Panc1 (cell line): ENCODE results near the gene MAFG. TPM values are rescaled to one million over a fixed set of nuclear protein-coding genes. Genes with fewer than 3 reads are reported as not detected.

ENCODE experiments used
- ATAC-seq: fragments of 200-7000 bp; cut with Tn5 transposase; 2 replicates; pipeline ENCODE4 v1.9.1; 2020; ENCODE audit warnings: mild to moderate bottlenecking, moderate library complexity
- BruUV-seq: library from RNA; stranded (reverse); fragments of 400-500 nt; replicated peaks from 2 replicates; lab custom pipeline; 2021; lab: Mats Ljungman, UMichigan
- CTCF ChIA-PET: fragments of 300-600 bp; sonication (Branson Sonifier 250); formaldehyde crosslinking; loops from one replicate; lab custom pipeline; 2022; ENCODE audit warnings: antibody characterized with exemption; lab: Charles Lee
- POLR2A ChIA-PET: fragments of 300-600 bp; sonication (Branson Sonifier 250); formaldehyde crosslinking; loops from one replicate; lab custom pipeline; 2022; ENCODE audit warnings: antibody characterized with exemption; lab: Charles Lee
- DNase-seq: peaks from one replicate; pipeline ENCODE4 v3.0.0-alpha.2; 2010; ENCODE audit warnings: low read depth, low spot score
- H3K27ac ChIP-seq: 2 replicates; pipeline ENCODE4 v1.5.1; 2011; ENCODE audit warnings: mild to moderate bottlenecking, low read length, inconsistent platforms
- H3K27me3 ChIP-seq: fragments of 200-500 bp; sonication (Bioruptor generic); 2 replicates; pipeline ENCODE4 v1.6.0; 2014; ENCODE audit warnings: low read length, inconsistent platforms; ENCODE audit not compliant: control insufficient read depth, insufficient read depth
- H3K36me3 ChIP-seq: fragments of 200-500 bp; sonication (Bioruptor generic); 2 replicates; pipeline ENCODE4 v1.5.1; 2014; ENCODE audit warnings: inconsistent platforms, mild to moderate bottlenecking, low read length, moderate library complexity; ENCODE audit not compliant: control insufficient read depth, insufficient read depth
- H3K4me1 ChIP-seq: 2 replicates; pipeline ENCODE4 v1.5.1; 2011; ENCODE audit warnings: inconsistent platforms, mild to moderate bottlenecking, low read length, moderate library complexity; ENCODE audit not compliant: control insufficient read depth, insufficient read depth
- H3K4me3 ChIP-seq, 2 experiments: 2 replicates each; pipeline ENCODE4 v1.5.1; 2011 to 2012; ENCODE audit warnings: low read depth in 2 of 2, low read length in 2 of 2, mild to moderate bottlenecking in 2 of 2, inconsistent platforms in 1 of 2, moderate library complexity in 1 of 2
- H3K9me3 ChIP-seq: fragments of 200-500 bp; sonication (Bioruptor generic); 2 replicates; pipeline ENCODE4 v1.5.1; 2014; ENCODE audit warnings: low read depth, mild to moderate bottlenecking, inconsistent platforms, low read length, moderate library complexity; ENCODE audit not compliant: control insufficient read depth, insufficient read depth
- CTCF ChIP-seq: fragments of 450-650 bp; IDR thresholded peaks from 2 replicates; pipeline ENCODE4 v1.5.1; 2017; ENCODE audit warnings: mild to moderate bottlenecking
- POLR2AphosphoS5 ChIP-seq: IDR thresholded peaks from 2 replicates; pipeline ENCODE4 v1.6.1; 2012; ENCODE audit warnings: mild to moderate bottlenecking, low read depth, low read length, moderate library complexity
- REST ChIP-seq, 2 experiments: IDR thresholded peaks; 2 replicates each; pipeline ENCODE4 v1.6.1; 2011 to 2012; ENCODE audit warnings: low read depth in 2 of 2, control low read depth in 1 of 2, low read length in 1 of 2, mild to moderate bottlenecking in 1 of 2, moderate library complexity in 1 of 2; ENCODE audit not compliant: insufficient read depth in 1 of 2
- SIN3A ChIP-seq: IDR thresholded peaks from 2 replicates; pipeline ENCODE4 v1.6.1; 2012; ENCODE audit warnings: low read depth, mild to moderate bottlenecking, low read length, moderate library complexity, borderline replicate concordance; ENCODE audit not compliant: insufficient read depth
- TCF7L2 ChIP-seq: IDR thresholded peaks from 2 replicates; pipeline ENCODE4 v1.6.1; 2011; ENCODE audit warnings: mild to moderate bottlenecking, low read depth, low read length, inconsistent platforms
- in situ Hi-C: cut with HindIII; loops from 2 replicates; pipeline ENCODE4 v1.10.0; 2016; ENCODE audit warnings: low sequenced_read_pairs, low pct_unique_long_range_greater_than_20kb
- intact Hi-C: fragments of 100-400 bp; cut with micrococcal nuclease; formaldehyde crosslinking; loops from one replicate; pipeline ENCODE4 v1.10.0; 2022; ENCODE audit not compliant: unreplicated experiment
- total RNA-seq: library from RNA; stranded (reverse); gene quantifications from one replicate; pipeline ENCODE4 v1.2.1, GENCODE V29; 2021; ENCODE audit not compliant: unreplicated experiment

The MAFG gene
- total RNA-seq, 1 experiment from 2014 or later, result 57.0 TPM

GRCh38 chr17:81904600-81905423 lies 22.7 kb downstream of the MAFG start:
- BruUV-seq, result TSS peak; percentile 41
- POLR2A ChIA-PET, result no interaction called here
- Histone ChIP-seq H3K27ac (no peak overlapping the region), H3K27me3 (no peaks in the 10 kb centered on the region), H3K36me3 (no peaks in the 10 kb centered on the region), H3K4me3 (no peak overlapping the region), H3K4me1 (peaks cover 12% of the 10 kb centered on the region), H3K9me3 (no peaks in the 10 kb centered on the region)
- in situ Hi-C loops (no loop called here), intact Hi-C loops (no loop called here)
- ATAC-seq (no peak), DNase-seq (no peak)
- CTCF ChIA-PET, result no interaction called here
- no peak for TF ChIP-seq REST (IDR thresholded peaks at IDR 0.05; ENCODE audit: insufficient read depth in 1 of 2, low read depth in 2 of 2, low read length in 1 of 2)
- no peak for TF ChIP-seq SIN3A
- TF ChIP-seq POLR2AphosphoS5, result no peak
- no peak for TF ChIP-seq TCF7L2
- no peak for TF ChIP-seq CTCF

GRCh38 chr17:81903896-81904599 lies 23.5 kb downstream of the MAFG start:
- intact Hi-C loops, result no loop called here
- Histone ChIP-seq H3K27ac (no peak overlapping the region), H3K4me3 (no peak overlapping the region), H3K36me3 (no peaks in the 10 kb centered on the region), H3K9me3 (no peaks in the 10 kb centered on the region), H3K4me1 (peaks cover 10% of the 10 kb centered on the region), H3K27me3 (no peaks in the 10 kb centered on the region)
- no peak for ATAC-seq
- in situ Hi-C loops, result no loop called here
- TF ChIP-seq TCF7L2 (no peak), POLR2AphosphoS5 (no peak), SIN3A (no peak), CTCF (no peak), REST (IDR thresholded peaks at IDR 0.05; ENCODE audit: insufficient read depth in 1 of 2, low read depth in 2 of 2, low read length in 1 of 2) (no peak)
- no TSS peak for BruUV-seq
- no peak for DNase-seq
- POLR2A ChIA-PET, result no interaction called here
- CTCF ChIA-PET, result no interaction called here
